ENCODE results near the gene SLC66A2.

The SLC66A2 gene

DNA sequence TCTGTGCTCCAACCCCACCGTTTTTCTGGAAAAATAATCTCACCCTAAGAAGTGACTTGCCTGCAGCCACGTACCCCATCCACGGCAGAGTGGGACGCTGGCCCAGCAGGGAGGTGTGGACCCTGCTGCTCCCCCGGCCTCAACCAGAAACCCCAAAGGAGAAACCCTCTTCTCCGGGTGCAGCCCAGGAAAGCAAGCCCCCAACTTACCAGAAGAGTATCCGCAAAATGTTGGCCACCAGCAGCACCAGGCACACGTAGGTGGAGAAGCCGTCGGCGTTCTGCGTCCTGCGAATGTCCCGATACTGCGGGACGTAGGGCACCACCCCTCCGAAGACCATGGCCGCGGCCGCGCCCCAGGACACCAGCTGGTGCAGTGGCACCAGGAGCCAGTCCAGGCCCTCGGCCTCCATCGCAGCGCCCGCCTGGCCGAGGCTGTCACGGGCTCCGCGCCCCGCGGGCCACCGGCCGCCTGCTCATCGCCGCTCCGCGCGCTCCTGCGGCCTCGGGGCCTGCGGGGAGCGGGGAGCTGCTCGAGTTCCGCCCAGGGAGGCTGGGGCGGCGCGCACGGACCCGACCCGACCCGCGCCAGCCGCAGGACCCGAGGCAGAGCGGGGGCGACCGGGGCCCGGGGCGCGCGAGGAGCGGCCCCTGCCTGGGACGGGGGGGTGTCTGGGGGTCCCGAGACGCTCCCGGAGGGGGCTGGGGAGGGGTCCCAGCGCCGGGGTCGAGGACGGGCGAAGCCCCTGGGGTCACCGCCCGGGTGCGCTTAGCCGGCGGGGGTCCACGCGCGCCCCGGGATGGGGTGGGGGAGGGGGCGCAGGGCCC is 725 bp downstream of the SLC66A2 start:
- no peak for DNase-seq (ENCODE audit: low read depth)

DNA sequence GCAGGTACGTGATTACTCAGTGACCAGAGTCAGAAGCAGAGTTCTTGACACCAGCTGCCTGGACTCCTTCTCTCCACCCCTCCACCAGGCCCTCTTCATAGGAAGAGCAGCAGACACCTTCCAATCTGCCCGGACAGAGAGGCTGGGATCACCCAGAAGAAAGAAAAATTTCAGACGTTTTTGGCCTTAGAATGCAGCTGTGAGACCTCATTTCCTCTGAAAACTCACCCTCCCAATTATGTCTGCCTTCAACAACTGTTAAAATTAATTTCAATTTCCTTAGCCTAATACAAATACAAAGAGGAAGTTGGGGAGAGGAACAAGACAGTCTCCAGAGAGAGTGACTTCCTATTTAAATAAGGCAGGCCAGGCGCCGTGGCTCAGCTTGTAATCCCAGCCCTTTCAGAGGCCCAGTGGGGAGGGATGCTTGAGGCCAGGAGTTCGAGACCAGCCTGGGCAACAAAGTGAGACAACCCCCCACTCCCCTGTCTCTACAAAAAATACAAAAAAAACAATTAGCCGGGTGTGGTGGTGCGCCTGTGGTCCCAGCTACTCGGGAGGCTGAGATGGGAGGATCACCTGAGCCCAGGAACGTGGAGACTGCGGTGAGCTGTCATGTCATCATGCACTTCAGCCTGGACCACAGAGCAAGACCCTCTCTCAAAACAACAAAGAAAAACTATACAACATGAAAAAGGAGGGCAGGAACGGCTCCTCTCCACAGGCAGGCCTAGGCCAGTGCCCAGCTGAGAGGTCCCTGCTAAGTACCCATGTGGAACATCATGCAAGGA is 1.6 kb downstream of the SLC66A2 start:
- no peak for DNase-seq (ENCODE audit: low read depth)

DNA sequence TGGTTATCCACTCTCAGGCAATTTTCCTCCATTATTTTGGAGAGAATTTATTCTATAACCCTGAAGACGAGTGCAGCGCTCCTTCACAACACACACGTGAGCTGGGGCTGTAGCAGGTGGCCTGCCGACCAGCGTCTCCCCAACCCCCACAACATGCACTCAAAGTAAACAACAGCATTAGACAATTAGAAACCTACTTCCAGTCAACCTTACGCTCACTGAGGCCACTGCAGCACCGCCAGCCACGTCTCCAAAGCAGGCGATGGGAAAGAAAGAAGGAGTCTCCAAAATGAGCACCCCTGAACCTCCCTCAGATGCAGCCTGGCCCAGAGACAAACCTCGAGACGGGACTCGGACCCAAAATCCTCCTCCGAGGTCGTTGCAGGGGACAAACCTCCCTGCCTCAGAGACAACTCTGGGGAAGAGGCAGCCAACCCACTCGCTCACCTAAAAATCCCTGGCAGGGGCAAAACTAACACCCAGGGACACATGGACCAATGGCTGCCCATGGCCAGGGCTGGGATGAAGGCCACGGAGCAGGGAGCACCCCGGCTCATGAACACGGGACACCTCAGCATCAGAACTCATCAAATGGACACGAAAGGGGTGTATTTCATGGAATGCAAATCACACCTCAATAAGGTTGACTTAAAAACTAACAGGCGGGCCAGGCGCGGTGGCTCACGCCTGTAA is 2.6 kb downstream of the SLC66A2 start:
- DNase-seq (ENCODE audit: low read depth), result no peak

- DNase-seq (ENCODE audit: low read depth), result no peak
Measured at GRCh38 chr18:79947881-79948610, 3.4 kb downstream of the SLC66A2 start.

DNA sequence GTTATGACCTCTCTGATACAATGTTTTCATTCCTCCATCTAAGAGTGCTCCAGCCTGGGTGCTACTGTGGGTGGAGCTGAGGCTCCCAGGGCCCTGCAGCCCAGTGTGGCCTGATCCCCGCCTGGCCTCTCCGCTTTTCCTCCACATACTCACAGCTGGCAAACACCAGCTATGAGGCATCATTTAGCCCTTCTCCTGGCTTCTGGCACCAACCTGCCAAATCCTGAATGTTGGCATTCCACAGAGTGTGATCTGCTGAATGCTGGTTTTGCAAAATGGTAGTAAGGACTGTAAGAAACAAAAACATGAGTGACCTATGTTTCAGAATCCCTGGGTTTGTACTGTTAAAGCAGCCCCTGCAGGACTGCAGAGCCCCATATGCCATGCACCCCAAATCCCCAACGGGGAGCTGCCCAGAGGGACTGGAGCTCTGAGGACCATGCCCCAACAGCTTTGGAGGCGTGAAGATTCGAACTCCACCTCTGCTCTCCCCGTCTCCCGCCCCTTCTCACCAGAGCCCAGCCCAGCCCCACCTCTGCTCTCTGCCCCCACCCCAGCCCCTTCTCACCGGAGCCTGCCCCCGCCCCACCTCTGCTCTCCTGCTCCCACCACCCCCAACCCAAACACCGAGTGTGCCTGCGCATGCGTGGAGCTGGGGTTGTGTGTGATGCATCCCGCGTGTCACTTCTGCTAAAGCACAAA is 4.2 kb downstream of the SLC66A2 start:
- no peak for DNase-seq (ENCODE audit: low read depth)

DNA sequence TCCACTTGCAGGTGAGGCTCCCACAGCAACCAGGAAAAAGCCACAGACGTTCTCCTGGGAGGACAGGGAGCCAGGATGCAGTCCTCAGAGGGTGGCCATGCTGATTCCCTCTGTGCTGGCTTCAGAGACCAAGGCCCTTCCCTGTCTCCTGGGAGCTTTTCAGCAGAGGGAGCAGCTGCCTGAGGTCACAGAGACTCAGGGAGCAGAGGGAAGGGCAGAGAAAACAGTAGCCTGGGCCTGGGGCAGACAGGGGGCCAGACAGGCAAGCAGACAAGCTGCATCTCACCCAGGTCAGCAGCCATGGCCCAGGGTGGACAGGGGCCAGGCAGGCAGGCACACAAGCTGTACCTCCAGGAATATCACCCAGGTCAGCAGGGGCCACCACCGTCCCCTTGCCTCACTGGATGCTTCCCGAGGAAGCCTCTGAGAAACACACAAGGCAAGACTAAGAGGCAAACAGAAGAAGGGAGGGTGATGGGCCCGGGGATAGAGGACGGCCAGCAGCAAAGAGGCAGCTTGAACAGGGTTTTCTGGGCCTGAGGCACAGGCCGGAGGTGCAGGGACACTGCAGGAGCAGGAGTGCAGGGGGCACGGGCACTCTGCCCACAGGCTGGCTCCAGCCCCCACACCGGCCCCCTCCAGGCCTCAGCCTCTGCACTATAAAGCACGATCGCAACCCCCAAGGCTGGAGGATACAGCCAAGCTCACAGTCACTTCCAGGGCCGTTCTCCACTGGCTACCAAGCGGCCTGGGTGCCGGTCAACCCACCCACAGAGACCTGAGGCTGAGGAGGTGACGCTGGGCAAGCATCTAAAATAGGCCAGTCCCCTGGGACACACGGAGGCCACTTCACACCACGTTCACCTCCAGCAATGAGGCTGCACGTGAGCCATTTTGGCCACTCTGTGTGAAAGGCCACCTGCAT is 6.1 kb downstream of the SLC66A2 start:
- no peak for DNase-seq (ENCODE audit: low read depth)

- no peak for DNase-seq (ENCODE audit: low read depth)
Measured at GRCh38 chr18:79944746-79945117, 6.7 kb downstream of the SLC66A2 start.

GRCh38 chr18:79944126-79944731 is 7.2 kb downstream of the SLC66A2 start:
- no peak for DNase-seq (ENCODE audit: low read depth)

- DNase-seq (ENCODE audit: low read depth), result no peak
Measured at GRCh38 chr18:79943608-79944125, 7.8 kb downstream of the SLC66A2 start.

GRCh38 chr18:79942786-79943607 is 8.5 kb downstream of the SLC66A2 start:
- DNase-seq (ENCODE audit: low read depth), result no peak

DNA sequence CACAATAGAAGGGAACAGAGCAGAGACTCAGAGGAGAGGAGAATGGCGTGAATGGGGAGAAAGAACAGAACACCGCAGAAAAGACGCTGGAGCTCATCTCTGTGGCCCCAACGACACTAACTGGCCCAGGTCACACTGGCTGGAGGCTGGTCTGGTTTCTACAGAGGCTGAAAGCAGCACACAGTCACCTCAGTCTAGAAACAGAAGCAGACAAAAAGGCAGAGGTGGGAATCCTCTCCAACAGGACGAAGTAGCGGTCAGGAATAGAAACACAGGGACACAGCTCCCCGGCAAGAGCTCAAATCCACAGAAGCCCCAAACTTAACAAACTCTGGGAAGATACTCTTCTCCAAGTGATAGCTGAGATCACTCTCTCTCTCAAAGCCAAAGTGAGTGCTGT is 9.2 kb downstream of the SLC66A2 start:
- no peak for DNase-seq (ENCODE audit: low read depth)

DNA sequence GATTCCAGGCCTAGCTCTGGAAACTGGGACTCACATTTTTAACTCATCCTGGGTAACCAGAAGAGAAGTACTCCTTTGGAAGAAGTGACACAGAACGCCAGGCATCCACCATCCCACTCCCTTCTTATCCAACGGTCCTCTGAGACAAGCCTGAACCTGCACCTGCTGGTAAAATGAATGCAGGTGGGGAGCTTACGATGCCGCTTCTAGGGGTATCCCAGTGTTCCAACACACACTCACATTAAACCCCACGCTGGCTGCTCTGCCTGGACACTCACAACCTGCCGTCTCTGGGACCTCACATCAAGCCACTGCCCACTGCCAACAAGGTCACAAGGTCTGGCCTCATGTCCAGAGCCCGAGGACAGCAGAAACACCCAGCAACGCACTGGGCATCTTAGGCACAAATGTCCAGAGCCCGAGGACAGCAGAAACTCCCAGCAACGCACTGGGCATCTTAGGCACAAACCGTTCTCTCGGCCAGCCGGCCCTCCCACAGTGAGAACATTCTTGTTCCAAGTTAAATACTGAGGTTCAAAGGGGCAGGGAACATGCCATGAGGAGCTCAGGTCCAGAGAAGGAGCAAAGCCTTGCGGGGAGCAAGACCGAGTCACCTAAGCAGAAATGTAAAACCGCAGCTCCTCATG is 9.9 kb downstream of the SLC66A2 start:
- no peak for DNase-seq (ENCODE audit: low read depth)

DNA sequence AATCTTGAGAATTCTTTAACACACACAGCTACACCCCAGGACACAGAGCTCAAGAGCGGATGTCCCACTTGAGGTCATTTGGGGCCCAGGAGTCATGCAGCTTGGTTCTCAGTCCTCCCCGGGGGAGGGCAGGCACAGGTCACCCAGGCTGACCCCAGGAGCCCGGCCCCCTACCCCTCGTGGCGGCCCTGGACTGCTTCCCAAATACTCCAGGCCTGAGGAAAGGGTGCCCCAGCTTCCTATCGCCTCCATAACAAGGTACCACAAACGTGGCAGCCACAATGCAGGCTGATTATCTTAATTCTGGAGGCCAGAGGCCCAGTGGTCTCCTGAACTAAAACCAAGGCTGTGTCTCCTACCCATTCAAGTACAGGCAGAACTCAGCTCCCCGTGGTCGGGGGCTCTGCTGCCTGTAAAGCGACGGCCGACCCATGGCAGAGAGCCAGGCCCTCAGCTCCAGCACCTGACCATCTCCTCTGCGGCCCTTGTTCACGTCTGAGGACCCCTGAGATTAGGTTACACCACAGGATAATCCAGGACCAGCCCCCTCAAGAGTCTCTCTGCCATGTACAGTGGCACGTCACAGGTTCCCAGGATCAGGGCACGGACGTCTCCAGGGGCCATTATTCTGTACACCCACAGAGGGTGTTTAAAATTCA is 10.5 kb downstream of the SLC66A2 start:
- DNase-seq (ENCODE audit: low read depth), result no peak

GRCh38 chr18:79940126-79940813 is 11.2 kb downstream of the SLC66A2 start:
- DNase-seq (ENCODE audit: low read depth), result no peak

GRCh38 chr18:79939096-79939495 is 12.4 kb downstream of the SLC66A2 start:
- no peak for DNase-seq (ENCODE audit: low read depth)

GRCh38 chr18:79938196-79938595 is 13.3 kb downstream of the SLC66A2 start:
- DNase-seq (ENCODE audit: low read depth), result no peak
